GM12873 (cell line): ENCODE data around the gene CHST6.

Experiments
- CTCF ChIP-seq: IDR thresholded peaks from 2 replicates; pipeline ENCODE4 v1.5.1; 2012; ENCODE audit warnings: low read depth, mild to moderate bottlenecking, moderate library complexity, low read length, control low read depth; ENCODE audit not compliant: insufficient read depth; ENCODE audit errors: missing control alignments

CHST6 gene

GRCh38 chr16:75460446-75460845, 34.8 kb downstream of the CHST6 start:
- TF ChIP-seq CTCF: no peak

DNA sequence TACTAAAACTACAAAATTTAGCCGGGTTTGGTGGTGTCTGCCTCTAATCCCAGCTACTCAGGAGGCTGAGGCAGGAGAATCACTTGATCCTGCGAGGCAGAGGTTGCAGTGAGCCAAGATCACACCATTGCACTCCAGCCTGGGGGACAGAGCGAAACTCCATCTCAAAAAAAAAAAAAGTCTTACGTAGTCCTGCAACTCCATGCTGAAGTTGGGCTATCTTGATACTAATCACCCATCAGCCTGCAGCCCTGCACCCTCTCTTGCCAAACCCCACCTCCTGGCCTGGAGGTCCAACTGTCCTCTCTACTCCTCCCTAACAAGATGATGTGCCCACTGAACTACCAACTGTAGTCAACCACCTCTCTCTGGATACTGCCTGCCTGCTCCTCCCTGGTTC, 35.5 kb downstream of the CHST6 start:
- TF ChIP-seq CTCF: no peak

- no peak for TF ChIP-seq CTCF
Observed at GRCh38 chr16:75458439-75458838, 36.8 kb downstream of the CHST6 start.

GRCh38 chr16:75458029-75458428, 37.2 kb downstream of the CHST6 start:
- no peak for TF ChIP-seq CTCF

DNA sequence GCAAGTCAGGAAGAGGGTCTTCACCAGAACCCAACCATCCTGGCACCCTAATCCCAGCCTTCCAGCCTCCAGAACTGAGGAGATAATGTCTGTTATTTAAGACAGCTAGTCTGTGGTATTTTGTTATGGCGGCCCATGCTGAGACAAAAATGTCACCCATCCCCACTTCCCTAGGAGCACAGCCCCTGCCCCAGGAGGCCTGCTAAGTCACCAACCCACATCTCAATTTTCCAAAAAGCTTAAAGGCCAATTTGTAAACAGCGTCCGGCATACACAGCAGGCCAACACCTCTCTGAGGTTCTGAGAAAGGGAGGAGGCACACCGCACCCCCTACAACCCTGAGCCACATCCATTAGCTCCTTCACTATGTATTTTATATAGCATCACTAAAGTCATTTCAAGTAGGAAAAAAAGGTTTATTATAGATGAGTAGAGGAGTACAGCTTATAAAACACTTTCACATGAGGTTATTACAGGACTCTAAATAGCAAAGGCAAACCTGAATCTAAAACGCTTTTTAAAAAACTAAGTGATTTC, 37.7 kb downstream of the CHST6 start:
- no peak for TF ChIP-seq CTCF

GRCh38 chr16:75456971-75457370, 38.3 kb downstream of the CHST6 start:
- no peak for TF ChIP-seq CTCF

DNA sequence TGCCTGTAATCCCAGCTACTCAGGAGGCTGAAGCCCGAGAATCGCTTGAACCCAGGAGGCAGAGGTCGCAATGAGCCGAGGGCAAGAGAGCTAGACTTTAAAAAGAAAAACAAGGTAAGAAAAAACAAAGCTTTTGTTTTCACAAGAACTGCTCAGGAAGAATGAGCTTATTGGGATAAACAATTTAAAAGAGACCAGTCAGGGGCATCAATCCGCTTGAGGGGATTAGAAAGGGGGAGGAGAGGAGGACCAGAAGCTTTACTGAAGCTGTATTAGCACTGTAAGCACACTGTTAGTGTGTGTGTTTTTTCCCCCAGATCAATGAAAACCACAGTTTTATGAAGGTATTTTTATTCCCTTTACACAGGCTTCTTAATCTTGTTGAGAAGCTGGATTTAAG, 39.6 kb downstream of the CHST6 start:
- TF ChIP-seq CTCF: no peak
